HCT116 (cell line): Measurements from ENCODE around the gene LRRFIP2. TPM values are rescaled to one million over a fixed set of nuclear protein-coding genes. Genes with fewer than 3 reads are reported as not detected.

Source experiments
- ATAC-seq: fragments of 200-7000 bp; cut with Tn5 transposase; 2 replicates; pipeline ENCODE4 v1.9.1; 2020; ENCODE audit warnings: mild to moderate bottlenecking, moderate library complexity
- BruUV-seq: library from RNA; stranded (reverse); fragments of 400-500 nt; replicated peaks from 2 replicates; lab custom pipeline; 2021; lab: Mats Ljungman, UMichigan
- CTCF ChIA-PET: fragments of 300-600 bp; sonication (Branson Sonifier 250); formaldehyde crosslinking; loops from one replicate; lab custom pipeline; 2021; ENCODE audit warnings: antibody characterized with exemption; lab: Charles Lee
- POLR2A ChIA-PET: fragments of 300-600, 350-600 bp; sonication (Branson Sonifier 250); formaldehyde crosslinking; loops from one replicate; lab custom pipeline; 2021; ENCODE audit warnings: antibody characterized with exemption; lab: Charles Lee
- RAD21 ChIA-PET, 2 experiments: fragments of 300-600 bp; sonication (Branson Sonifier 250); formaldehyde crosslinking; loops; one replicate each; lab custom pipeline; 2023; ENCODE audit warnings: low total read pairs in 2 of 2; ENCODE audit not compliant: uncharacterized antibody in 2 of 2, unreplicated experiment in 2 of 2, low non-redundant PET in 1 of 2; lab: Charles Lee
- DNase-seq: peaks from one replicate; pipeline ENCODE4 v3.0.0-alpha.2; 2010; ENCODE audit warnings: low read depth, low spot score
- H2AFZ ChIP-seq: fragments of 200-600 bp; shearing (Covaris generic), sonication (generic); 2 replicates; pipeline ENCODE4 v1.6.1; 2017; ENCODE audit warnings: low read depth, mixed run types, mixed read lengths, antibody characterized with exemption, low read length; ENCODE audit not compliant: poor library complexity, severe bottlenecking
- H3K27ac ChIP-seq: 2 replicates; pipeline ENCODE4 v1.5.1; 2012; ENCODE audit warnings: low read depth, low read length
- H3K27me3 ChIP-seq: fragments of 200-600 bp; sonication (generic); 2 replicates; pipeline ENCODE4 v1.6.1; 2016; ENCODE audit warnings: mixed run types, low read length, mixed read lengths; ENCODE audit not compliant: insufficient read depth
- H3K36me3 ChIP-seq, 2 experiments: fragments of 200-500 bp in 1 of 2; fragments of 200-600 bp in 1 of 2; sonication (Bioruptor generic) in 1 of 2; sonication (generic) in 1 of 2; 2 replicates each; pipeline versions ENCODE4 v1.5.1 to v1.6.1; 2014 to 2016; ENCODE audit warnings: low read length in 2 of 2, inconsistent platforms in 1 of 2, mixed read lengths in 1 of 2, mixed run types in 1 of 2; ENCODE audit not compliant: insufficient read depth in 2 of 2, control insufficient read depth in 1 of 2
- H3K4me1 ChIP-seq, 2 experiments: fragments of 200-600 bp in 1 of 2; sonication (generic) in 1 of 2; 2 replicates each; pipeline versions ENCODE4 v1.5.1 to v1.6.1; 2012 to 2017; ENCODE audit warnings: low read length in 2 of 2, inconsistent platforms in 1 of 2, mild to moderate bottlenecking in 1 of 2, mixed read lengths in 1 of 2, mixed run types in 1 of 2, moderate library complexity in 1 of 2; ENCODE audit not compliant: insufficient read depth in 2 of 2, control insufficient read depth in 1 of 2
- H3K4me2 ChIP-seq: fragments of 200-600 bp; sonication (generic); 2 replicates; pipeline ENCODE4 v1.6.1; 2017; ENCODE audit warnings: mixed run types, low read length, mixed read lengths
- H3K4me3 ChIP-seq, 2 experiments: fragments of 200-600 bp in 1 of 2; sonication (generic) in 1 of 2; replicated peaks in 1 of 2; 2 replicates each; pipeline ENCODE4 v1.5.1; 2011 to 2016; ENCODE audit warnings: low read length in 2 of 2, control low read depth in 1 of 2, low read depth in 1 of 2, mild to moderate bottlenecking in 1 of 2, mixed read lengths in 1 of 2, mixed run types in 1 of 2
- H3K79me2 ChIP-seq: fragments of 200-600 bp; sonication (generic); 2 replicates; pipeline ENCODE4 v1.6.1; 2017; ENCODE audit warnings: mild to moderate bottlenecking, mixed run types, low read length, moderate library complexity, mixed read lengths; ENCODE audit not compliant: insufficient read depth
- H3K9ac ChIP-seq: fragments of 200-600 bp; sonication (generic); 2 replicates; pipeline ENCODE4 v1.6.1; 2016; ENCODE audit warnings: low read length, mixed read lengths
- H3K9me2 ChIP-seq: fragments of 200-600 bp; sonication (generic), shearing (Covaris generic); 2 replicates; pipeline ENCODE4 v1.6.1; 2017; ENCODE audit warnings: mixed run types, mild to moderate bottlenecking, moderate library complexity; ENCODE audit not compliant: insufficient read depth
- H3K9me3 ChIP-seq, 2 experiments: fragments of 200-500 bp in 1 of 2; fragments of 200-600 bp in 1 of 2; sonication (Bioruptor generic) in 1 of 2; sonication (generic) in 1 of 2; 2 replicates each; pipeline ENCODE4 v1.6.1; 2014 to 2017; ENCODE audit warnings: low read length in 2 of 2, mixed read lengths in 2 of 2, inconsistent platforms in 1 of 2, low read depth in 1 of 2, mild to moderate bottlenecking in 1 of 2, mixed run types in 1 of 2, moderate library complexity in 1 of 2; ENCODE audit not compliant: control insufficient read depth in 1 of 2, insufficient read depth in 1 of 2
- H4K20me1 ChIP-seq: fragments of 200-600 bp; sonication (generic), shearing (Covaris generic); 2 replicates; pipeline ENCODE4 v1.6.1; 2017; ENCODE audit warnings: mixed run types, mild to moderate bottlenecking, moderate library complexity; ENCODE audit not compliant: insufficient read depth
- EZH2phosphoT487 ChIP-seq: fragments of 200-600 bp; IDR thresholded peaks from 2 replicates; pipeline ENCODE4 v1.6.1; 2018; ENCODE audit warnings: antibody characterized with exemption, borderline replicate concordance
- FOSL1 ChIP-seq: IDR thresholded peaks from 2 replicates; pipeline ENCODE4 v1.6.1; 2012; ENCODE audit warnings: low read depth
- POLR2AphosphoS5 ChIP-seq: IDR thresholded peaks from 2 replicates; pipeline ENCODE4 v1.6.1; 2011; ENCODE audit warnings: mild to moderate bottlenecking, low read depth, low read length, moderate library complexity
- RAD21 ChIP-seq: IDR thresholded peaks from 2 replicates; pipeline ENCODE4 v1.6.1; 2012; ENCODE audit warnings: low read depth, mild to moderate bottlenecking
- SP1 ChIP-seq: IDR thresholded peaks from 2 replicates; pipeline ENCODE4 v1.6.1; 2012; ENCODE audit warnings: low read depth
- TCF7L2 ChIP-seq: IDR thresholded peaks from 2 replicates; pipeline ENCODE4 v1.7.0; 2011; ENCODE audit warnings: borderline replicate concordance, inconsistent platforms; ENCODE audit not compliant: insufficient read depth, insufficient read length; ENCODE audit errors: extremely low read depth
- YY1 ChIP-seq: IDR thresholded peaks from 2 replicates; pipeline ENCODE4 v1.6.1; 2011; ENCODE audit warnings: low read length, low read depth, moderate library complexity, mild to moderate bottlenecking; ENCODE audit not compliant: insufficient replicate concordance; ENCODE audit errors: extremely low read depth
- ZFX ChIP-seq: fragments of 450-650 bp; IDR thresholded peaks from 2 replicates; pipeline ENCODE4 v1.6.1; 2017
- ZNF274 ChIP-seq: fragments of 200-500 bp; sonication (Bioruptor generic); IDR thresholded peaks from 2 replicates; pipeline ENCODE4 v1.6.1; 2014; ENCODE audit warnings: mild to moderate bottlenecking, low read depth, low read length, inconsistent platforms
- intact Hi-C: fragments of 100-400 bp; cut with micrococcal nuclease; formaldehyde crosslinking; loops from 2 replicates; pipeline ENCODE4 v1.10.0; 2022
- total RNA-seq: library from RNA; stranded (reverse); gene quantifications from one replicate; pipeline ENCODE4 v1.2.1, GENCODE V29; 2021; ENCODE audit not compliant: unreplicated experiment
- TF ChIP-seq, protein P1 (sequence below): IDR thresholded peaks from 2 replicates; pipeline ENCODE4 v1.6.1; 2012
- TF ChIP-seq, protein P2 (sequence below): IDR thresholded peaks from 2 replicates; pipeline ENCODE4 v1.6.1; 2012
- TF ChIP-seq, protein P3 (sequence below): IDR thresholded peaks from 2 replicates; pipeline ENCODE4 v1.6.1; 2012; ENCODE audit warnings: low read depth

The LRRFIP2 gene
- total RNA-seq, 1 experiment from 2014 or later = 27.0 TPM

DNA sequence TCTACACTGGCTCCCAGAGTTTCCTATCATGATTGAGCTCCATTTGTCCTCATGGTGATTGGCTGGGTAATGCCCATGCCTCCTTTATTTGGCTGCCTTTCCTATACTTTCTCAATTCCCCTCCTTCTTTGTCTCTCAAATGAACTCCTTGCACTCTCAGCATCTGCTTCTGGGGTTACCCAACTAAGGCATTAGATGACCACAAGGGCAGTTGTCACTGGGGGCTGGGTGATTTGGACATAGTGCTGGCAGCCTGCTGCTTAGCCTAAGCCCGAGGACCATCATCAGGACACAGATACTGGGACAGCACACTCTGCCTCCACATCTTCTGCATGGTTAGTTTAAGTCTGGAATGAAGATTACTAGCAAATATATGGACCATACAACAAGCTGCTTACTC lies 49.2 kb upstream of the LRRFIP2 start:
- peaks cover 3% of the 10 kb centered on the region; the same call in 1 of the 2 replicates for H3K27me3 ChIP-seq
- peak overlapping the region; percentile 43 for H3K4me2 ChIP-seq
- CTCF ChIA-PET = no interaction called here
- 0 out of 2 replicates have a peak, but pooled peaks cover 2% of the 10 kb centered on the region for H4K20me1 ChIP-seq
- ATAC-seq = no peak
- RAD21 ChIA-PET = no interaction called here
- H3K9me3 ChIP-seq = no peaks in the 10 kb centered on the region
- POLR2A ChIA-PET = no interaction called here
- intact Hi-C loops = no loop called here
- TF ChIP-seq ZFX (no peak), ZNF274 (no peak), YY1 (no peak), TCF7L2 (no peak), EZH2phosphoT487 (no peak)
- TF ChIP-seq, protein P1, sequence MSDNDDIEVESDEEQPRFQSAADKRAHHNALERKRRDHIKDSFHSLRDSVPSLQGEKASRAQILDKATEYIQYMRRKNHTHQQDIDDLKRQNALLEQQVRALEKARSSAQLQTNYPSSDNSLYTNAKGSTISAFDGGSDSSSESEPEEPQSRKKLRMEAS = no peak
- TF ChIP-seq, protein P2, sequence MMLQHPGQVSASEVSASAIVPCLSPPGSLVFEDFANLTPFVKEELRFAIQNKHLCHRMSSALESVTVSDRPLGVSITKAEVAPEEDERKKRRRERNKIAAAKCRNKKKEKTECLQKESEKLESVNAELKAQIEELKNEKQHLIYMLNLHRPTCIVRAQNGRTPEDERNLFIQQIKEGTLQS = no peak
- H3K4me3 ChIP-seq = no peak overlapping the region
- no peak for DNase-seq
- H3K36me3 ChIP-seq = no peaks in the 10 kb centered on the region
- H2AFZ ChIP-seq = no peak overlapping the region
- H3K9ac ChIP-seq = no peak overlapping the region
- no TSS peak for BruUV-seq
- H3K9me2 ChIP-seq = no peaks in the 10 kb centered on the region
- H3K79me2 ChIP-seq = no peaks in the 10 kb centered on the region
- peaks cover 26 to 35% of the 10 kb centered on the region in 2 experiments for H3K4me1 ChIP-seq
- H3K27ac ChIP-seq = no peak overlapping the region

DNA sequence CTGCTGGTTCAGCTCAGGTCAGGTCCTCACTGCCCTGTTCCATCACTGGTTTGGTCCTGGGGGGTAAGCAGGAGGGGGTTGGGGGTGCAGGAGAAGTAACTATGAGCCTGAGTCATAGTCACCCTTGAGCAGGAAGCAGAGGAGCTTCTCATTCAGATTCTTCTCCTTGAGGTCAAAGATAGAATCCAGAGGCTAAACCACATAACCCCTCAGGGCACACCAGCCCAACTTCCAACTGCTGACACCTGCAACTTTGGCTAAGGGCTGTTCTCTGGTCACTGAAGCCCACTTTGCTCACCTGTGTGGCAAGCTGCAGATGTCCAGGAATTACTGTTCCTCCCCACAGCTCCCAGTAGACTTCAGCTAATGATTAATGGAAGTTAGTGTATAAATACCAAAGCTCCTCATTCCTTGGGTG lies 48.8 kb upstream of the LRRFIP2 start:
- peaks cover 3% of the 10 kb centered on the region; the same call in 1 of the 2 replicates for H3K27me3 ChIP-seq
- no peak overlapping the region for H3K9ac ChIP-seq
- H4K20me1 ChIP-seq = 0 out of 2 replicates have a peak, but pooled peaks cover 2% of the 10 kb centered on the region
- H3K4me3 ChIP-seq = peak overlapping the region in 1 of 2 experiments; percentile 1; a peak in 1 of 4 replicates
- H3K9me3 ChIP-seq = no peaks in the 10 kb centered on the region
- POLR2A ChIA-PET = no interaction called here
- intact Hi-C loops = no loop called here
- CTCF ChIA-PET = no interaction called here
- peak; percentile 25 for ATAC-seq
- TF ChIP-seq, protein P3, sequence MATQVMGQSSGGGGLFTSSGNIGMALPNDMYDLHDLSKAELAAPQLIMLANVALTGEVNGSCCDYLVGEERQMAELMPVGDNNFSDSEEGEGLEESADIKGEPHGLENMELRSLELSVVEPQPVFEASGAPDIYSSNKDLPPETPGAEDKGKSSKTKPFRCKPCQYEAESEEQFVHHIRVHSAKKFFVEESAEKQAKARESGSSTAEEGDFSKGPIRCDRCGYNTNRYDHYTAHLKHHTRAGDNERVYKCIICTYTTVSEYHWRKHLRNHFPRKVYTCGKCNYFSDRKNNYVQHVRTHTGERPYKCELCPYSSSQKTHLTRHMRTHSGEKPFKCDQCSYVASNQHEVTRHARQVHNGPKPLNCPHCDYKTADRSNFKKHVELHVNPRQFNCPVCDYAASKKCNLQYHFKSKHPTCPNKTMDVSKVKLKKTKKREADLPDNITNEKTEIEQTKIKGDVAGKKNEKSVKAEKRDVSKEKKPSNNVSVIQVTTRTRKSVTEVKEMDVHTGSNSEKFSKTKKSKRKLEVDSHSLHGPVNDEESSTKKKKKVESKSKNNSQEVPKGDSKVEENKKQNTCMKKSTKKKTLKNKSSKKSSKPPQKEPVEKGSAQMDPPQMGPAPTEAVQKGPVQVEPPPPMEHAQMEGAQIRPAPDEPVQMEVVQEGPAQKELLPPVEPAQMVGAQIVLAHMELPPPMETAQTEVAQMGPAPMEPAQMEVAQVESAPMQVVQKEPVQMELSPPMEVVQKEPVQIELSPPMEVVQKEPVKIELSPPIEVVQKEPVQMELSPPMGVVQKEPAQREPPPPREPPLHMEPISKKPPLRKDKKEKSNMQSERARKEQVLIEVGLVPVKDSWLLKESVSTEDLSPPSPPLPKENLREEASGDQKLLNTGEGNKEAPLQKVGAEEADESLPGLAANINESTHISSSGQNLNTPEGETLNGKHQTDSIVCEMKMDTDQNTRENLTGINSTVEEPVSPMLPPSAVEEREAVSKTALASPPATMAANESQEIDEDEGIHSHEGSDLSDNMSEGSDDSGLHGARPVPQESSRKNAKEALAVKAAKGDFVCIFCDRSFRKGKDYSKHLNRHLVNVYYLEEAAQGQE = no peak
- TF ChIP-seq ZFX (no peak), SP1 (no peak), FOSL1 (no peak), RAD21 (no peak), EZH2phosphoT487 (no peak), POLR2AphosphoS5 (no peak)
- BruUV-seq = no TSS peak
- no peaks in the 10 kb centered on the region for H3K36me3 ChIP-seq
- peak overlapping the region; percentile 43 for H3K4me2 ChIP-seq
- H2AFZ ChIP-seq = no peak overlapping the region
- no peak overlapping the region for H3K27ac ChIP-seq
- no peaks in the 10 kb centered on the region for H3K79me2 ChIP-seq
- no peak for DNase-seq
- H3K4me1 ChIP-seq = peaks cover 26 to 34% of the 10 kb centered on the region in 2 experiments
- RAD21 ChIA-PET = no interaction called here
- H3K9me2 ChIP-seq = no peaks in the 10 kb centered on the region
